ENCODE measurements around the gene PPARG. TPM values are rescaled to one million over a fixed set of nuclear protein-coding genes. Genes with fewer than 3 reads are reported as not detected.

PPARG gene
- total and polyA plus RNA-seq, 2 of the 13 experiments (the other 11 are each of a cell fraction or from before 2014, with no cell fraction given) = 13.9 to 58.3 TPM

DNA sequence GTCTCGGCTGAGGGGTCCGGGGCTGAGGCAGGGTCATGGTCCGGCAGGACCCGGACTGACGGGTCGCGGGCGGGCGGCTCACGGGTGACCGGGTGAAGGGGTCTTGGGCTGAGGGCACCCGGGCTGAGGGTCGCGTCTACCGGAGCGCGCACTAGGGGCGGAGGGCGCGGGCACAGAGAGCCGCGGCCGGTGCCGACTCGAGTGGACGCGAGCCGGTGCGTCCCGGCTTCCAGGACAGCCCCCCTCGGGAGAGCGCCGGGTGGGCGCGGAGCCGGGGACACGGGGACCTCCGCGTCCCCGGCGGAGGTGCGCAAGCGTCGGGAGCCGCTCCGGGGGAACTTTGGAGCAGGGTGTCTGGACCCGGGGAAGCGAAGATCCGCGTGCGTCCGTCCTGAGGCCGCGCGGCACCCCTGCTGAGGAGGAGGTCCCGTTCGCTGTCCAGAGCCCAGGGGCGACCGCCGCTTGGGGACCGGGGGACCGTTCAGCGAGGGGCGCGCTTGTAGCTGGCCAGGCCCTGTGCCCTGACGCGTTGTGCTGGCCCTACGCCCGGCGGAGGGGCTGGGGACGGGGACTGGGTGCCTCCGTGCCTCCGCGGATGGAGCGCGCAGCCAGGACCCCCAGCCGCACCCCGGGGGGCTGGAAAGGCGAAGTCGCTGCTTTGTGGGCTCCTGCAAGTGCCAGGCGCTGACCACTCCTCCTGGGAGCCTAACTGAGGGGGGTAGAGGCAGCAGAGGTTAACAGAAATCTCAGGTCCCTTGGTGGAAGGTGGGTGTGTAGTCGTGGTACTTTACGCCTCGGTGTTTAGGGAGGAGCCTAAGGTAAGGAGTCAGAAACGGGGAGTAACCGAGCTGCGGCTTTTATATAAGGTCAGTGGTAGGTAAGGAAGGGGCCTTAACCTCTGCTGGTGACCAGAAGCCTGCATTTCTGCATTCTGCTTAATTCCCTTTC is at the start of gene PPARG (continued):
- TF ChIP-seq, protein P1, sequence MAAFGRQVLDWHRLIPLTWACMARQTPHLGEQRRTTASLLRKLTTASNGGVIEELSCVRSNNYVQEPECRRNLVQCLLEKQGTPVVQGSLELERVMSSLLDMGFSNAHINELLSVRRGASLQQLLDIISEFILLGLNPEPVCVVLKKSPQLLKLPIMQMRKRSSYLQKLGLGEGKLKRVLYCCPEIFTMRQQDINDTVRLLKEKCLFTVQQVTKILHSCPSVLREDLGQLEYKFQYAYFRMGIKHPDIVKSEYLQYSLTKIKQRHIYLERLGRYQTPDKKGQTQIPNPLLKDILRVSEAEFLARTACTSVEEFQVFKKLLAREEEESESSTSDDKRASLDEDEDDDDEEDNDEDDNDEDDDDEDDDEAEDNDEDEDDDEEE (CRISPR knock-in tag; IDR thresholded peaks at IDR 0.05) = no peak
- no peak for TF ChIP-seq CCDC6 (CRISPR knock-in tag; IDR thresholded peaks at IDR 0.05)
- TF ChIP-seq ZBTB20 (CRISPR knock-in tag; IDR thresholded peaks at IDR 0.05; ENCODE audit: borderline replicate concordance, low read depth) = no peak
- TF ChIP-seq, protein P2, sequence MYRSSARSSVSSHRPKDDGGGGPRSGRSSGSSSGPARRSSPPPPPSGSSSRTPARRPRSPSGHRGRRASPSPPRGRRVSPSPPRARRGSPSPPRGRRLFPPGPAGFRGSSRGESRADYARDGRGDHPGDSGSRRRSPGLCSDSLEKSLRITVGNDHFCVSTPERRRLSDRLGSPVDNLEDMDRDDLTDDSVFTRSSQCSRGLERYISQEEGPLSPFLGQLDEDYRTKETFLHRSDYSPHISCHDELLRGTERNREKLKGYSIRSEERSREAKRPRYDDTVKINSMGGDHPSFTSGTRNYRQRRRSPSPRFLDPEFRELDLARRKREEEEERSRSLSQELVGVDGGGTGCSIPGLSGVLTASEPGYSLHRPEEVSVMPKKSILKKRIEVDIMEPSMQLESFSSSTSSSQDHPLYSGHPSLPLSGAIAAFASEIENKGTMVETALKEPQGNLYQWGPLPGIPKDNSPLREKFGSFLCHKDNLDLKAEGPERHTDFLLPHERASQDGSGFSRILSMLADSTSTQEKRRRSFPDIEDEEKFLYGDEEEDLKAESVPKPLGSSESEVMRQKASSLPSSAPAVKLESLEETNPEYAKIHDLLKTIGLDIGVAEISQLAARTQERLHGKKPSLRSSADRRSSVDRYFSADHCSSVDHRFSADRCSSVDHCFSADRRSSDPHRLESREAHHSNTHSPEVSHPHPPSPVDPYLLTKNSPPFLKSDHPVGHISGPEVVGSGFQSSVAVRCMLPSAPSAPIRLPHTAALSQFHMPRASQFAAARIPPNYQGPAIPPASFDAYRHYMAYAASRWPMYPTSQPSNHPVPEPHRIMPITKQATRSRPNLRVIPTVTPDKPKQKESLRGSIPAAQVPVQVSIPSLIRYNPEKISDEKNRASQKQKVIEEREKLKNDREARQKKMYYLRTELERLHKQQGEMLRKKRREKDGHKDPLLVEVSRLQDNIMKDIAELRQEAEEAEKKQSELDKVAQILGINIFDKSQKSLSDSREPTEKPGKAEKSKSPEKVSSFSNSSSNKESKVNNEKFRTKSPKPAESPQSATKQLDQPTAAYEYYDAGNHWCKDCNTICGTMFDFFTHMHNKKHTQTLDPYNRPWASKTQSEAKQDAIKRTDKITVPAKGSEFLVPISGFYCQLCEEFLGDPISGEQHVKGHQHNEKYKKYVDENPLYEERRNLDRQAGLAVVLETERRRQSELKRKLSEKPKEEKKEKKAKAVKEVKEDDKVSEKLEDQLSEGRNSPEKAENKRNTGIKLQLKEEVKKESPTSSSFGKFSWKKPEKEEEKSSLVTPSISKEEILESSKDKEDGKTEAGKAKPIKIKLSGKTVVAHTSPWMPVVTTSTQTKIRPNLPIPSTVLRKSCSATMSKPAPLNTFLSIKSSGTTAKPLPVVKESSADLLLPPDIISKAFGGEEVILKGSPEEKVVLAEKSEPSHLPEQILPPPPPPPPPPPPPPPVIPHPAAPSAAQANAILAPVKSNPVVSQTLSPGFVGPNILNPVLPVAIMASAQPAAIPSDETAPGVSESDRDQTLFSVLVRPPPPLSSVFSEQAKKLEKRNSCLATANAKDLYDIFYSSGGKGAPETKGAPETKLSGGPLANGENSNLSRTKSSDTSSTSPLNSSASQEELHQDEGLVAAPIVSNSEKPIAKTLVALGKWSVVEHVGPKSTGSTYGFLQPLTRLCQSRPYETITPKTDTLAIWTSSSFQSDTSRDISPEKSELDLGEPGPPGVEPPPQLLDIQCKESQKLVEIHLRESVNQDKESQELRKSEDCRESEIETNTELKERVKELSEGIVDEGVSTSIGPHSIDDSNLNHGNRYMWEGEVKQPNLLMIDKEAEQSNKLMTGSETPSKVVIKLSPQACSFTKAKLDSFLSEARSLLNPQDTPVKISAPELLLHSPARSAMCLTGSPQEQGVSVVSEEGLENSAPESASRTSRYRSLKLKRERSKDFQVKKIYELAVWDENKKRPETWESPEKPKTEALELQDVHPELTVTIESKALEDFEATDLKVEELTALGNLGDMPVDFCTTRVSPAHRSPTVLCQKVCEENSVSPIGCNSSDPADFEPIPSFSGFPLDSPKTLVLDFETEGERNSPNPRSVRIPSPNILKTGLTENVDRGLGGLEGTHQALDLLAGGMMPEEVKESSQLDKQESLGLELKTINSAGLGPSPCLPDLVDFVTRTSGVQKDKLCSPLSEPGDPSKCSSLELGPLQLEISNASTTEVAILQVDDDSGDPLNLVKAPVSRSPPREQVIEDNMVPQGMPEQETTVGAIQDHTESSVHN (CRISPR knock-in tag; IDR thresholded peaks at IDR 0.05) = no peak
- TF ChIP-seq, protein P3, sequence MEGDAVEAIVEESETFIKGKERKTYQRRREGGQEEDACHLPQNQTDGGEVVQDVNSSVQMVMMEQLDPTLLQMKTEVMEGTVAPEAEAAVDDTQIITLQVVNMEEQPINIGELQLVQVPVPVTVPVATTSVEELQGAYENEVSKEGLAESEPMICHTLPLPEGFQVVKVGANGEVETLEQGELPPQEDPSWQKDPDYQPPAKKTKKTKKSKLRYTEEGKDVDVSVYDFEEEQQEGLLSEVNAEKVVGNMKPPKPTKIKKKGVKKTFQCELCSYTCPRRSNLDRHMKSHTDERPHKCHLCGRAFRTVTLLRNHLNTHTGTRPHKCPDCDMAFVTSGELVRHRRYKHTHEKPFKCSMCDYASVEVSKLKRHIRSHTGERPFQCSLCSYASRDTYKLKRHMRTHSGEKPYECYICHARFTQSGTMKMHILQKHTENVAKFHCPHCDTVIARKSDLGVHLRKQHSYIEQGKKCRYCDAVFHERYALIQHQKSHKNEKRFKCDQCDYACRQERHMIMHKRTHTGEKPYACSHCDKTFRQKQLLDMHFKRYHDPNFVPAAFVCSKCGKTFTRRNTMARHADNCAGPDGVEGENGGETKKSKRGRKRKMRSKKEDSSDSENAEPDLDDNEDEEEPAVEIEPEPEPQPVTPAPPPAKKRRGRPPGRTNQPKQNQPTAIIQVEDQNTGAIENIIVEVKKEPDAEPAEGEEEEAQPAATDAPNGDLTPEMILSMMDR (CRISPR knock-in tag; IDR thresholded peaks at IDR 0.05) = peak; percentile 17; the same call in 1 of the 2 replicates
- peak; percentile 38; the same call in 1 of the 2 replicates for TF ChIP-seq ZNF329 (CRISPR knock-in tag; IDR thresholded peaks at IDR 0.05; ENCODE audit: low read depth)
- TF ChIP-seq, protein P4, sequence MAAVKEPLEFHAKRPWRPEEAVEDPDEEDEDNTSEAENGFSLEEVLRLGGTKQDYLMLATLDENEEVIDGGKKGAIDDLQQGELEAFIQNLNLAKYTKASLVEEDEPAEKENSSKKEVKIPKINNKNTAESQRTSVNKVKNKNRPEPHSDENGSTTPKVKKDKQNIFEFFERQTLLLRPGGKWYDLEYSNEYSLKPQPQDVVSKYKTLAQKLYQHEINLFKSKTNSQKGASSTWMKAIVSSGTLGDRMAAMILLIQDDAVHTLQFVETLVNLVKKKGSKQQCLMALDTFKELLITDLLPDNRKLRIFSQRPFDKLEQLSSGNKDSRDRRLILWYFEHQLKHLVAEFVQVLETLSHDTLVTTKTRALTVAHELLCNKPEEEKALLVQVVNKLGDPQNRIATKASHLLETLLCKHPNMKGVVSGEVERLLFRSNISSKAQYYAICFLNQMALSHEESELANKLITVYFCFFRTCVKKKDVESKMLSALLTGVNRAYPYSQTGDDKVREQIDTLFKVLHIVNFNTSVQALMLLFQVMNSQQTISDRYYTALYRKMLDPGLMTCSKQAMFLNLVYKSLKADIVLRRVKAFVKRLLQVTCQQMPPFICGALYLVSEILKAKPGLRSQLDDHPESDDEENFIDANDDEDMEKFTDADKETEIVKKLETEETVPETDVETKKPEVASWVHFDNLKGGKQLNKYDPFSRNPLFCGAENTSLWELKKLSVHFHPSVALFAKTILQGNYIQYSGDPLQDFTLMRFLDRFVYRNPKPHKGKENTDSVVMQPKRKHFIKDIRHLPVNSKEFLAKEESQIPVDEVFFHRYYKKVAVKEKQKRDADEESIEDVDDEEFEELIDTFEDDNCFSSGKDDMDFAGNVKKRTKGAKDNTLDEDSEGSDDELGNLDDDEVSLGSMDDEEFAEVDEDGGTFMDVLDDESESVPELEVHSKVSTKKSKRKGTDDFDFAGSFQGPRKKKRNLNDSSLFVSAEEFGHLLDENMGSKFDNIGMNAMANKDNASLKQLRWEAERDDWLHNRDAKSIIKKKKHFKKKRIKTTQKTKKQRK (IDR thresholded peaks at IDR 0.05; ENCODE audit: low read length) = no peak
- TF ChIP-seq, protein P5, sequence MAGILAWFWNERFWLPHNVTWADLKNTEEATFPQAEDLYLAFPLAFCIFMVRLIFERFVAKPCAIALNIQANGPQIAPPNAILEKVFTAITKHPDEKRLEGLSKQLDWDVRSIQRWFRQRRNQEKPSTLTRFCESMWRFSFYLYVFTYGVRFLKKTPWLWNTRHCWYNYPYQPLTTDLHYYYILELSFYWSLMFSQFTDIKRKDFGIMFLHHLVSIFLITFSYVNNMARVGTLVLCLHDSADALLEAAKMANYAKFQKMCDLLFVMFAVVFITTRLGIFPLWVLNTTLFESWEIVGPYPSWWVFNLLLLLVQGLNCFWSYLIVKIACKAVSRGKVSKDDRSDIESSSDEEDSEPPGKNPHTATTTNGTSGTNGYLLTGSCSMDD (CRISPR knock-in tag; IDR thresholded peaks at IDR 0.05) = no peak
- no peak for TF ChIP-seq ZNF775 (CRISPR knock-in tag; IDR thresholded peaks at IDR 0.05; ENCODE audit: borderline replicate concordance)
- TF ChIP-seq SNRNP70 (IDR thresholded peaks at IDR 0.05; ENCODE audit: low read depth, low read length) = no peak

Measured in HepG2 (cell line).